Keratinocyte (primary cell): Measurements from ENCODE around the gene KCNH6. TPM values are rescaled to one million over a fixed set of nuclear protein-coding genes. Genes with fewer than 3 reads are reported as not detected.

ENCODE experiments used
- DNase-seq: peaks from one replicate; pipeline ENCODE4 v3.0.0-alpha.2; 2011; ENCODE audit warnings: low read depth, missing footprints, low spot score
- FAIRE-seq: peaks from 2 replicates; lab custom pipeline; 2011; peaks lifted over from hg19 to GRCh38; lab: Jason Lieb, UNC
- H2AFZ ChIP-seq: 2 replicates; pipeline ENCODE4 v1.6.0; 2012; ENCODE audit warnings: low read length, control low read depth, inconsistent platforms; ENCODE audit not compliant: control insufficient read depth
- H3K27ac ChIP-seq: 2 replicates; pipeline ENCODE4 v1.5.1; 2011; ENCODE audit warnings: low read length; ENCODE audit not compliant: control insufficient read depth, insufficient read depth
- H3K27me3 ChIP-seq: 3 replicates; pipeline ENCODE4 v1.6.0; 2011; ENCODE audit warnings: low read length; ENCODE audit not compliant: control insufficient read depth, insufficient read depth; ENCODE audit errors: extremely low read depth
- H3K36me3 ChIP-seq, 2 experiments: 2 replicates in 1 of 2; 3 replicates in 1 of 2; pipeline ENCODE4 v1.5.1; 2011; ENCODE audit warnings: low read length in 2 of 2, mild to moderate bottlenecking in 1 of 2; ENCODE audit not compliant: control insufficient read depth in 2 of 2, insufficient read depth in 2 of 2; ENCODE audit errors: extremely low read depth in 1 of 2
- H3K4me1 ChIP-seq: 3 replicates; pipeline ENCODE4 v1.5.1; 2011; ENCODE audit warnings: low read length; ENCODE audit not compliant: control insufficient read depth, insufficient read depth; ENCODE audit errors: extremely low read depth
- H3K4me2 ChIP-seq: 3 replicates; pipeline ENCODE4 v1.6.0; 2011; ENCODE audit warnings: low read depth, low read length; ENCODE audit not compliant: control insufficient read depth, insufficient read depth; ENCODE audit errors: extremely low read depth
- H3K4me3 ChIP-seq, 3 experiments: fragments of 200-600 bp in 1 of 3; sonication (generic) in 1 of 3; 2 replicates in 2 of 3; 3 replicates in 1 of 3; pipeline ENCODE4 v1.5.1; 2011 to 2016; ENCODE audit warnings: low read length in 3 of 3, mild to moderate bottlenecking in 3 of 3, control low read depth in 2 of 3, inconsistent platforms in 1 of 3, low read depth in 1 of 3, mixed read lengths in 1 of 3, mixed run types in 1 of 3, moderate library complexity in 1 of 3; ENCODE audit not compliant: control insufficient read depth in 2 of 3, insufficient read depth in 2 of 3; ENCODE audit errors: extremely low read depth in 1 of 3
- H3K79me2 ChIP-seq: 2 replicates; pipeline ENCODE4 v1.6.0; 2012; ENCODE audit warnings: low read length; ENCODE audit not compliant: control insufficient read depth, insufficient read depth
- H3K9ac ChIP-seq: 3 replicates; pipeline ENCODE4 v1.6.0; 2011; ENCODE audit warnings: low read length; ENCODE audit not compliant: control insufficient read depth, insufficient read depth; ENCODE audit errors: extremely low read depth
- H3K9me1 ChIP-seq: 3 replicates; pipeline ENCODE4 v1.6.0; 2011; ENCODE audit warnings: low read length; ENCODE audit not compliant: control insufficient read depth, insufficient read depth; ENCODE audit errors: extremely low read depth
- H3K9me3 ChIP-seq: 2 replicates; pipeline ENCODE4 v1.5.1; 2012; ENCODE audit warnings: low read depth, low read length; ENCODE audit not compliant: control insufficient read depth
- H4K20me1 ChIP-seq: 3 replicates; pipeline ENCODE4 v1.6.0; 2011; ENCODE audit warnings: low read length; ENCODE audit not compliant: control insufficient read depth, insufficient read depth; ENCODE audit errors: extremely low read depth
- CTCF ChIP-seq, 3 experiments: IDR thresholded peaks in 1 of 3; conservative IDR thresholded peaks in 1 of 3; optimal IDR thresholded peaks in 1 of 3; 2 replicates in 2 of 3; 3 replicates in 1 of 3; pipeline versions ENCODE3 to v1.5.1; 2011; ENCODE audit warnings: low read length in 3 of 3, mild to moderate bottlenecking in 3 of 3, moderate library complexity in 2 of 3, control low read depth in 1 of 3, inconsistent platforms in 1 of 3; ENCODE audit not compliant: insufficient read depth in 2 of 3; ENCODE audit errors: extremely low read depth in 1 of 3
- EZH2 ChIP-seq: IDR thresholded peaks from one replicate; pipeline ENCODE4 v1.6.1; 2012; ENCODE audit warnings: inconsistent platforms, mild to moderate bottlenecking, low read length, moderate library complexity
- dilution Hi-C: fragments of 300-500 bp; cut with MboI; formaldehyde crosslinking; loops from one replicate; pipeline ENCODE4 v1.7.0; 2020; ENCODE audit warnings: low sequenced_read_pairs; ENCODE audit not compliant: extremely low pct_ligation_motif_present
- polyA plus RNA-seq, 5 experiments: library from polyadenylated mRNA; depleted of rRNA in 3 of 5; stranded (reverse) in 3 of 5; stranded (forward) in 1 of 5; unstranded in 1 of 5; fragments of >200 nt; gene quantifications; 1 replicate in 1 of 5; 2 replicates in 3 of 5; 3 replicates in 1 of 5; pipeline versions ENCODE4 v1.2.1 to v1.2.3, GENCODE V29; 2011 to 2012; ENCODE audit warnings: missing spikeins in 2 of 5, low read depth in 1 of 5, low replicate concordance in 1 of 5

KCNH6 gene
- polyA plus RNA-seq, 1 donor (not counting 4 experiments of a cell fraction or from before 2014, with no cell fraction given): not detected

GRCh38 chr17:63540590-63540989, 17.4 kb downstream of the KCNH6 start:
- Histone ChIP-seq H3K27me3 (peaks cover 28% of the 10 kb centered on the region), H2AFZ (no peak overlapping the region), H3K79me2 (no peaks in the 10 kb centered on the region), H3K9me3 (no peaks in the 10 kb centered on the region), H3K9ac (no peak overlapping the region), H3K4me3 (no peak overlapping the region), H3K9me1 (no peaks in the 10 kb centered on the region), H4K20me1 (peaks cover 4% of the 10 kb centered on the region), H3K27ac (no peak overlapping the region), H3K4me1 (no peaks in the 10 kb centered on the region), H3K4me2 (no peak overlapping the region), H3K36me3 (no peaks in the 10 kb centered on the region)
- DNase-seq (no peak), FAIRE-seq (no peak)
- TF ChIP-seq CTCF (optimal IDR thresholded peaks at IDR 0.05 in 1 of 3, IDR thresholded peaks at IDR 0.05 in 1 of 3, conservative IDR thresholded peaks at IDR 0.05 in 1 of 3; ENCODE audit: extremely low read depth in 1 of 3, insufficient read depth in 2 of 3, low read length in 3 of 3) (no peak), EZH2 (no peak)
- dilution Hi-C loops: no loop called here

DNA sequence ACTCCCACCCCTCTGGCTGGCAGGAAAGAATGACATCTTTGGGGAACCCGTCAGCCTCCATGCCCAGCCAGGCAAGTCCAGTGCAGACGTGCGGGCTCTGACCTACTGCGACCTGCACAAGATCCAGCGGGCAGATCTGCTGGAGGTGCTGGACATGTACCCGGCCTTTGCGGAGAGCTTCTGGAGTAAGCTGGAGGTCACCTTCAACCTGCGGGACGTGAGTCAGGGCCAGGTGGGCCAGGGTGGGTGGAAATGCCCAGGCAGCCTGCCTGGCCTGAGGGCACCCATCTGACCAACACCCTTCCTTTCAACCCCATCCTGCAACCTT, 19.0 kb downstream of the KCNH6 start:
- Histone ChIP-seq H3K9me3 (no peaks in the 10 kb centered on the region), H3K9ac (no peak overlapping the region), H4K20me1 (peaks cover 4% of the 10 kb centered on the region), H3K36me3 (no peaks in the 10 kb centered on the region), H3K4me2 (no peak overlapping the region), H3K79me2 (no peaks in the 10 kb centered on the region), H3K27me3 (peaks cover 28% of the 10 kb centered on the region), H2AFZ (no peak overlapping the region), H3K9me1 (no peaks in the 10 kb centered on the region), H3K4me3 (no peak overlapping the region), H3K27ac (no peak overlapping the region), H3K4me1 (no peaks in the 10 kb centered on the region)
- FAIRE-seq (no peak), DNase-seq (no peak)
- no peak for TF ChIP-seq EZH2
- TF ChIP-seq CTCF (optimal IDR thresholded peaks at IDR 0.05 in 1 of 3, IDR thresholded peaks at IDR 0.05 in 1 of 3, conservative IDR thresholded peaks at IDR 0.05 in 1 of 3; ENCODE audit: extremely low read depth in 1 of 3, insufficient read depth in 2 of 3, low read length in 3 of 3): no peak
- dilution Hi-C loops: no loop called here
